ENCODE measurements around the gene NPTX2. TPM values are rescaled to one million over a fixed set of nuclear protein-coding genes. Genes with fewer than 3 reads are reported as not detected.

Gene NPTX2
- total and polyA plus RNA-seq, 10 of the 15 experiments (the other 5 are each of a cell fraction or from before 2014, with no cell fraction given), result 0.04 TPM; not detected in 9

DNA sequence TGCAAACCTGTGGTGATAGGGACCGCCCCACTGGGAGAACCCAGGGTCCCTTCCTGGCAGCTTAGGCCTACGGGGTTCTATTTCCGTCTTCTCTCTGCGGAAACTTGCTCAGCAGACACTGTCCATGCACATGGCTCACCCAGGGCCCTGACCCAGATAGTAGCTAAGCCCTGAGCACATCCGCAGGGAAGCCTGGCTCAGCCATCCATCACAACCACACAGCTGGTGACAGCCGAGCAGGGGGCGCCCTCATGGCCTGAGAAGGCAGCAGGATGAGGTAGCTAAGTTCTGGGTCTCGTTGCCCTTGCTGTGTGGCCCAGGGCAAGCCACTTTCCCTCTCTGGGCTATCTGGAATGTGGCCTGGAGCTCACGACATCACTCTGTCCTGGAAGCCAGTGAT lies 23.3 kb downstream of the NPTX2 start:
- H3K27ac ChIP-seq (ENCODE audit: control insufficient read depth, insufficient read depth), result no peak overlapping the region
- H3K9ac ChIP-seq (ENCODE audit: control insufficient read depth, insufficient read depth, low read length), result no peak overlapping the region
- H3K36me3 ChIP-seq (ENCODE audit: control insufficient read depth in 2 of 2, insufficient read depth in 2 of 2, low read length in 1 of 2), result no peaks in the 10 kb centered on the region
- ChIA-PET SMC1A (ENCODE audit: uncharacterized antibody, unreplicated experiment) (interaction anchor here (1.0 kb wide), 1 partner anchor 81 kb away, joined by 3 read pairs; no protein-coding TSS in a partner anchor), CTCF (interaction anchor here (0.9 to 1.2 kb wide), 2 partner anchors 13 to 105 kb away, joined by 3 read pairs; no protein-coding TSS in a partner anchor), POLR2A (no interaction called here), RAD21 (ENCODE audit: unreplicated experiment) (no interaction called here)
- in situ Hi-C loops (cut with MboI) (no loop called here), intact Hi-C loops (cut with micrococcal nuclease; ENCODE audit: unreplicated experiment) (loop anchor here (5.0 kb wide), 2 partner anchors 157 to 202 kb away; no protein-coding TSS in a partner anchor)
- FAIRE-seq (no peak), DNase-seq (ENCODE audit: low read depth, low spot score) (no peak), ATAC-seq (no peak)
- no peaks in the 10 kb centered on the region for H3K27me3 ChIP-seq (replicated peaks in 1 of 2; ENCODE audit: control insufficient read depth in 2 of 2, insufficient read depth in 2 of 2, low read length in 1 of 2)
- H3K4me2 ChIP-seq (ENCODE audit: control insufficient read depth, insufficient read depth), result no peak overlapping the region
- H3K9me3 ChIP-seq (replicated peaks; ENCODE audit: control insufficient read depth, insufficient read depth, low read length), result peaks cover 8% of the 10 kb centered on the region; the same call in 1 of the 3 replicates
- no peak overlapping the region for H3K4me3 ChIP-seq
- no peaks in the 10 kb centered on the region for H3K79me2 ChIP-seq (ENCODE audit: control insufficient read depth, insufficient read depth, low read length)
- BruUV-seq (replicated peaks), result no TSS peak
- H3K4me1 ChIP-seq (ENCODE audit: control insufficient read depth, insufficient read depth, low read length), result peaks cover 26% of the 10 kb centered on the region
- 55% methylated on average over 9 of the region's 9 CpGs for WGBS (ENCODE audit: insufficient coverage, insufficient replicate concordance, low lambda C conversion rate, missing lambda C conversion rate)
- H2AFZ ChIP-seq (ENCODE audit: control insufficient read depth, low read depth, low read length), result no peak overlapping the region
- H4K20me1 ChIP-seq (ENCODE audit: control insufficient read depth, insufficient read depth), result no peaks in the 10 kb centered on the region
- TF ChIP-seq, protein P1, sequence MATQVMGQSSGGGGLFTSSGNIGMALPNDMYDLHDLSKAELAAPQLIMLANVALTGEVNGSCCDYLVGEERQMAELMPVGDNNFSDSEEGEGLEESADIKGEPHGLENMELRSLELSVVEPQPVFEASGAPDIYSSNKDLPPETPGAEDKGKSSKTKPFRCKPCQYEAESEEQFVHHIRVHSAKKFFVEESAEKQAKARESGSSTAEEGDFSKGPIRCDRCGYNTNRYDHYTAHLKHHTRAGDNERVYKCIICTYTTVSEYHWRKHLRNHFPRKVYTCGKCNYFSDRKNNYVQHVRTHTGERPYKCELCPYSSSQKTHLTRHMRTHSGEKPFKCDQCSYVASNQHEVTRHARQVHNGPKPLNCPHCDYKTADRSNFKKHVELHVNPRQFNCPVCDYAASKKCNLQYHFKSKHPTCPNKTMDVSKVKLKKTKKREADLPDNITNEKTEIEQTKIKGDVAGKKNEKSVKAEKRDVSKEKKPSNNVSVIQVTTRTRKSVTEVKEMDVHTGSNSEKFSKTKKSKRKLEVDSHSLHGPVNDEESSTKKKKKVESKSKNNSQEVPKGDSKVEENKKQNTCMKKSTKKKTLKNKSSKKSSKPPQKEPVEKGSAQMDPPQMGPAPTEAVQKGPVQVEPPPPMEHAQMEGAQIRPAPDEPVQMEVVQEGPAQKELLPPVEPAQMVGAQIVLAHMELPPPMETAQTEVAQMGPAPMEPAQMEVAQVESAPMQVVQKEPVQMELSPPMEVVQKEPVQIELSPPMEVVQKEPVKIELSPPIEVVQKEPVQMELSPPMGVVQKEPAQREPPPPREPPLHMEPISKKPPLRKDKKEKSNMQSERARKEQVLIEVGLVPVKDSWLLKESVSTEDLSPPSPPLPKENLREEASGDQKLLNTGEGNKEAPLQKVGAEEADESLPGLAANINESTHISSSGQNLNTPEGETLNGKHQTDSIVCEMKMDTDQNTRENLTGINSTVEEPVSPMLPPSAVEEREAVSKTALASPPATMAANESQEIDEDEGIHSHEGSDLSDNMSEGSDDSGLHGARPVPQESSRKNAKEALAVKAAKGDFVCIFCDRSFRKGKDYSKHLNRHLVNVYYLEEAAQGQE (IDR thresholded peaks at IDR 0.05; ENCODE audit: low read depth, low read length), result no peak
- TF ChIP-seq SUPT20H (IDR thresholded peaks at IDR 0.05; ENCODE audit: borderline replicate concordance, control insufficient read depth, low read depth, low read length) (no peak), SIX5 (IDR thresholded peaks at IDR 0.05; ENCODE audit: low read depth, low read length, severe bottlenecking) (no peak)
- TF ChIP-seq, protein P2, sequence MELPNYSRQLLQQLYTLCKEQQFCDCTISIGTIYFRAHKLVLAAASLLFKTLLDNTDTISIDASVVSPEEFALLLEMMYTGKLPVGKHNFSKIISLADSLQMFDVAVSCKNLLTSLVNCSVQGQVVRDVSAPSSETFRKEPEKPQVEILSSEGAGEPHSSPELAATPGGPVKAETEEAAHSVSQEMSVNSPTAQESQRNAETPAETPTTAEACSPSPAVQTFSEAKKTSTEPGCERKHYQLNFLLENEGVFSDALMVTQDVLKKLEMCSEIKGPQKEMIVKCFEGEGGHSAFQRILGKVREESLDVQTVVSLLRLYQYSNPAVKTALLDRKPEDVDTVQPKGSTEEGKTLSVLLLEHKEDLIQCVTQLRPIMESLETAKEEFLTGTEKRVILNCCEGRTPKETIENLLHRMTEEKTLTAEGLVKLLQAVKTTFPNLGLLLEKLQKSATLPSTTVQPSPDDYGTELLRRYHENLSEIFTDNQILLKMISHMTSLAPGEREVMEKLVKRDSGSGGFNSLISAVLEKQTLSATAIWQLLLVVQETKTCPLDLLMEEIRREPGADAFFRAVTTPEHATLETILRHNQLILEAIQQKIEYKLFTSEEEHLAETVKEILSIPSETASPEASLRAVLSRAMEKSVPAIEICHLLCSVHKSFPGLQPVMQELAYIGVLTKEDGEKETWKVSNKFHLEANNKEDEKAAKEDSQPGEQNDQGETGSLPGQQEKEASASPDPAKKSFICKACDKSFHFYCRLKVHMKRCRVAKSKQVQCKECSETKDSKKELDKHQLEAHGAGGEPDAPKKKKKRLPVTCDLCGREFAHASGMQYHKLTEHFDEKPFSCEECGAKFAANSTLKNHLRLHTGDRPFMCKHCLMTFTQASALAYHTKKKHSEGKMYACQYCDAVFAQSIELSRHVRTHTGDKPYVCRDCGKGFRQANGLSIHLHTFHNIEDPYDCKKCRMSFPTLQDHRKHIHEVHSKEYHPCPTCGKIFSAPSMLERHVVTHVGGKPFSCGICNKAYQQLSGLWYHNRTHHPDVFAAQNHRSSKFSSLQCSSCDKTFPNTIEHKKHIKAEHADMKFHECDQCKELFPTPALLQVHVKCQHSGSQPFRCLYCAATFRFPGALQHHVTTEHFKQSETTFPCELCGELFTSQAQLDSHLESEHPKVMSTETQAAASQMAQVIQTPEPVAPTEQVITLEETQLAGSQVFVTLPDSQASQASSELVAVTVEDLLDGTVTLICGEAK (IDR thresholded peaks at IDR 0.05; ENCODE audit: borderline replicate concordance), result no peak
- TF ChIP-seq, protein P3, sequence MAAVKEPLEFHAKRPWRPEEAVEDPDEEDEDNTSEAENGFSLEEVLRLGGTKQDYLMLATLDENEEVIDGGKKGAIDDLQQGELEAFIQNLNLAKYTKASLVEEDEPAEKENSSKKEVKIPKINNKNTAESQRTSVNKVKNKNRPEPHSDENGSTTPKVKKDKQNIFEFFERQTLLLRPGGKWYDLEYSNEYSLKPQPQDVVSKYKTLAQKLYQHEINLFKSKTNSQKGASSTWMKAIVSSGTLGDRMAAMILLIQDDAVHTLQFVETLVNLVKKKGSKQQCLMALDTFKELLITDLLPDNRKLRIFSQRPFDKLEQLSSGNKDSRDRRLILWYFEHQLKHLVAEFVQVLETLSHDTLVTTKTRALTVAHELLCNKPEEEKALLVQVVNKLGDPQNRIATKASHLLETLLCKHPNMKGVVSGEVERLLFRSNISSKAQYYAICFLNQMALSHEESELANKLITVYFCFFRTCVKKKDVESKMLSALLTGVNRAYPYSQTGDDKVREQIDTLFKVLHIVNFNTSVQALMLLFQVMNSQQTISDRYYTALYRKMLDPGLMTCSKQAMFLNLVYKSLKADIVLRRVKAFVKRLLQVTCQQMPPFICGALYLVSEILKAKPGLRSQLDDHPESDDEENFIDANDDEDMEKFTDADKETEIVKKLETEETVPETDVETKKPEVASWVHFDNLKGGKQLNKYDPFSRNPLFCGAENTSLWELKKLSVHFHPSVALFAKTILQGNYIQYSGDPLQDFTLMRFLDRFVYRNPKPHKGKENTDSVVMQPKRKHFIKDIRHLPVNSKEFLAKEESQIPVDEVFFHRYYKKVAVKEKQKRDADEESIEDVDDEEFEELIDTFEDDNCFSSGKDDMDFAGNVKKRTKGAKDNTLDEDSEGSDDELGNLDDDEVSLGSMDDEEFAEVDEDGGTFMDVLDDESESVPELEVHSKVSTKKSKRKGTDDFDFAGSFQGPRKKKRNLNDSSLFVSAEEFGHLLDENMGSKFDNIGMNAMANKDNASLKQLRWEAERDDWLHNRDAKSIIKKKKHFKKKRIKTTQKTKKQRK (IDR thresholded peaks at IDR 0.05; ENCODE audit: low read depth, low read length), result no peak
- TF ChIP-seq, protein P4, sequence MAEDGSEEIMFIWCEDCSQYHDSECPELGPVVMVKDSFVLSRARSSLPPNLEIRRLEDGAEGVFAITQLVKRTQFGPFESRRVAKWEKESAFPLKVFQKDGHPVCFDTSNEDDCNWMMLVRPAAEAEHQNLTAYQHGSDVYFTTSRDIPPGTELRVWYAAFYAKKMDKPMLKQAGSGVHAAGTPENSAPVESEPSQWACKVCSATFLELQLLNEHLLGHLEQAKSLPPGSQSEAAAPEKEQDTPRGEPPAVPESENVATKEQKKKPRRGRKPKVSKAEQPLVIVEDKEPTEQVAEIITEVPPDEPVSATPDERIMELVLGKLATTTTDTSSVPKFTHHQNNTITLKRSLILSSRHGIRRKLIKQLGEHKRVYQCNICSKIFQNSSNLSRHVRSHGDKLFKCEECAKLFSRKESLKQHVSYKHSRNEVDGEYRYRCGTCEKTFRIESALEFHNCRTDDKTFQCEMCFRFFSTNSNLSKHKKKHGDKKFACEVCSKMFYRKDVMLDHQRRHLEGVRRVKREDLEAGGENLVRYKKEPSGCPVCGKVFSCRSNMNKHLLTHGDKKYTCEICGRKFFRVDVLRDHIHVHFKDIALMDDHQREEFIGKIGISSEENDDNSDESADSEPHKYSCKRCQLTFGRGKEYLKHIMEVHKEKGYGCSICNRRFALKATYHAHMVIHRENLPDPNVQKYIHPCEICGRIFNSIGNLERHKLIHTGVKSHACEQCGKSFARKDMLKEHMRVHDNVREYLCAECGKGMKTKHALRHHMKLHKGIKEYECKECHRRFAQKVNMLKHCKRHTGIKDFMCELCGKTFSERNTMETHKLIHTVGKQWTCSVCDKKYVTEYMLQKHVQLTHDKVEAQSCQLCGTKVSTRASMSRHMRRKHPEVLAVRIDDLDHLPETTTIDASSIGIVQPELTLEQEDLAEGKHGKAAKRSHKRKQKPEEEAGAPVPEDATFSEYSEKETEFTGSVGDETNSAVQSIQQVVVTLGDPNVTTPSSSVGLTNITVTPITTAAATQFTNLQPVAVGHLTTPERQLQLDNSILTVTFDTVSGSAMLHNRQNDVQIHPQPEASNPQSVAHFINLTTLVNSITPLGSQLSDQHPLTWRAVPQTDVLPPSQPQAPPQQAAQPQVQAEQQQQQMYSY (CRISPR knock-in tag; IDR thresholded peaks at IDR 0.05), result no peak
